Gastrocnemius medialis (tissue), 4 donors: ENCODE measurements around the gene SPTLC3. TPM values are rescaled to one million over a fixed set of nuclear protein-coding genes. Genes with fewer than 3 reads are reported as not detected.

Experiments used
- ATAC-seq, 2 donors: fragments of 150-250 bp; one replicate each; pipeline ENCODE4 v1.9.1; 2016
- DNase-seq, 2 donors: peaks; one replicate each; pipeline ENCODE4 v3.0.0-alpha.2; 2019
- H3K27ac ChIP-seq, 4 donors: fragments of 200-600 bp; sonication (generic); 1 replicate in 1 of 4; 2 replicates in 3 of 4; pipeline ENCODE4 v1.5.1; 2016 to 2018; ENCODE audit warnings: mild to moderate bottlenecking in 2 of 4, moderate library complexity in 1 of 4
- H3K27me3 ChIP-seq, 3 donors: fragments of 200-600 bp; sonication (generic) in 2 of 3; 1 replicate in 1 of 3; 2 replicates in 2 of 3; pipeline versions ENCODE4 v1.5.1 to v1.6.0; 2016 to 2019; ENCODE audit warnings: mild to moderate bottlenecking in 1 of 3, moderate library complexity in 1 of 3
- H3K36me3 ChIP-seq, 2 donors: fragments of 200-600 bp; sonication (generic) in 1 of 2; one replicate each; pipeline ENCODE4 v1.5.1; 2017 to 2018
- H3K4me1 ChIP-seq, 2 donors: fragments of 200-600 bp; sonication (generic) in 1 of 2; one replicate each; pipeline ENCODE4 v1.5.1; 2016 to 2017; ENCODE audit warnings: mild to moderate bottlenecking in 2 of 2
- H3K4me3 ChIP-seq, 4 donors: fragments of 200-600 bp; sonication (generic) in 3 of 4; 1 replicate in 1 of 4; 2 replicates in 3 of 4; pipeline ENCODE4 v1.5.1; 2016 to 2019; ENCODE audit warnings: mild to moderate bottlenecking in 2 of 4
- H3K9me3 ChIP-seq, 3 donors: fragments of 200-600 bp; sonication (generic) in 2 of 3; 1 replicate in 1 of 3; 2 replicates in 2 of 3; pipeline ENCODE4 v1.5.1; 2016 to 2019
- POLR2A ChIP-seq, 2 donors: fragments of 450-650 bp; IDR thresholded peaks; one replicate each; pipeline ENCODE4 v1.6.1; 2017; ENCODE audit warnings: antibody characterized with exemption in 2 of 2, mild to moderate bottlenecking in 2 of 2, moderate library complexity in 2 of 2
- in situ Hi-C, 4 donors: fragments of 200-750 bp; cut with MboI; loops; one replicate each; pipeline versions ENCODE4 v1.15.0 to v1.8.0; 2017; ENCODE audit warnings: low sequenced_read_pairs in 4 of 4
- intact Hi-C: fragments of 100-400 bp; cut with DNase I; formaldehyde crosslinking; loops from one replicate; pipeline ENCODE4 v1.15.1; 2023; ENCODE audit warnings: low total_unique reads
- total RNA-seq, 4 donors: library from RNA; depleted of rRNA; stranded (reverse); fragments of >200 nt; gene quantifications; one replicate each; pipeline versions ENCODE4 v1.1.0 to v1.2.3, GENCODE V29; 2016
- TF ChIP-seq, protein P1 (sequence below), 5 experiments: fragments of 450-650 bp in 3 of 5; fragments of 200-600 bp in 2 of 5; sonication (generic) in 2 of 5; IDR thresholded peaks in 4 of 5; conservative IDR thresholded peaks in 1 of 5; 1 replicate in 4 of 5; 2 replicates in 1 of 5; pipeline ENCODE4 v1.5.1; 2016 to 2019; ENCODE audit warnings: antibody characterized with exemption in 5 of 5, mild to moderate bottlenecking in 3 of 5, moderate library complexity in 3 of 5

The SPTLC3 gene
- total RNA-seq, 4 donors from 2014 or later = 0.46 to 2.4 (median 1.2) TPM

DNA sequence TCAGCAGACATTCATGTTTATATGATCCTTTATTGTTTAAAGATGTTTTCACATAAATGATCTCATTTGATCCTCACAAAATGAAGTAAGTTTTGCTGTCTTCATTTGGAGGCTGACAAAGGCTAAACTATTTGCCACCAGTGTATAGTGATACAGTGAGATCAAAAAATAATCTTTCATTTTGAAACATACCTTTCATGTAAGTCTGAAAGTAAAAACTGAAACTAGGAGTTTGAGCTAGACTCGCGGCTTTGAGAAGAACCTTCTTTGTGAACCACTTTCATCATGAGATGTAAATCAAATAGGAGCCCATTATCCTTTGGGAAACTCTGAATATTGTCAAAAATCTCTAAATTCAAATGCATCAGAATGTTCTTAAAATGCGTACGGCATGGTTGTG, 40.3 kb upstream of the SPTLC3 start:
- intact Hi-C loops (loop anchor here (5.0 kb wide), 1 partner anchor 139 kb away; no protein-coding TSS in a partner anchor), in situ Hi-C loops (no loop called here)
- no peak overlapping the region for H3K27ac ChIP-seq
- no peak overlapping the region for H3K4me3 ChIP-seq
- H3K36me3 ChIP-seq = no peaks in the 10 kb centered on the region
- ATAC-seq (no peak), DNase-seq (no peak)
- TF ChIP-seq POLR2A (IDR thresholded peaks at IDR 0.05) = no peak
- TF ChIP-seq, protein P1, sequence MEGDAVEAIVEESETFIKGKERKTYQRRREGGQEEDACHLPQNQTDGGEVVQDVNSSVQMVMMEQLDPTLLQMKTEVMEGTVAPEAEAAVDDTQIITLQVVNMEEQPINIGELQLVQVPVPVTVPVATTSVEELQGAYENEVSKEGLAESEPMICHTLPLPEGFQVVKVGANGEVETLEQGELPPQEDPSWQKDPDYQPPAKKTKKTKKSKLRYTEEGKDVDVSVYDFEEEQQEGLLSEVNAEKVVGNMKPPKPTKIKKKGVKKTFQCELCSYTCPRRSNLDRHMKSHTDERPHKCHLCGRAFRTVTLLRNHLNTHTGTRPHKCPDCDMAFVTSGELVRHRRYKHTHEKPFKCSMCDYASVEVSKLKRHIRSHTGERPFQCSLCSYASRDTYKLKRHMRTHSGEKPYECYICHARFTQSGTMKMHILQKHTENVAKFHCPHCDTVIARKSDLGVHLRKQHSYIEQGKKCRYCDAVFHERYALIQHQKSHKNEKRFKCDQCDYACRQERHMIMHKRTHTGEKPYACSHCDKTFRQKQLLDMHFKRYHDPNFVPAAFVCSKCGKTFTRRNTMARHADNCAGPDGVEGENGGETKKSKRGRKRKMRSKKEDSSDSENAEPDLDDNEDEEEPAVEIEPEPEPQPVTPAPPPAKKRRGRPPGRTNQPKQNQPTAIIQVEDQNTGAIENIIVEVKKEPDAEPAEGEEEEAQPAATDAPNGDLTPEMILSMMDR (IDR thresholded peaks at IDR 0.05 in 4 of 5, conservative IDR thresholded peaks at IDR 0.05 in 1 of 5) = no peak
- H3K9me3 ChIP-seq = no peaks in the 10 kb centered on the region
- H3K4me1 ChIP-seq = no peaks in the 10 kb centered on the region
- H3K27me3 ChIP-seq = no peaks in the 10 kb centered on the region

DNA sequence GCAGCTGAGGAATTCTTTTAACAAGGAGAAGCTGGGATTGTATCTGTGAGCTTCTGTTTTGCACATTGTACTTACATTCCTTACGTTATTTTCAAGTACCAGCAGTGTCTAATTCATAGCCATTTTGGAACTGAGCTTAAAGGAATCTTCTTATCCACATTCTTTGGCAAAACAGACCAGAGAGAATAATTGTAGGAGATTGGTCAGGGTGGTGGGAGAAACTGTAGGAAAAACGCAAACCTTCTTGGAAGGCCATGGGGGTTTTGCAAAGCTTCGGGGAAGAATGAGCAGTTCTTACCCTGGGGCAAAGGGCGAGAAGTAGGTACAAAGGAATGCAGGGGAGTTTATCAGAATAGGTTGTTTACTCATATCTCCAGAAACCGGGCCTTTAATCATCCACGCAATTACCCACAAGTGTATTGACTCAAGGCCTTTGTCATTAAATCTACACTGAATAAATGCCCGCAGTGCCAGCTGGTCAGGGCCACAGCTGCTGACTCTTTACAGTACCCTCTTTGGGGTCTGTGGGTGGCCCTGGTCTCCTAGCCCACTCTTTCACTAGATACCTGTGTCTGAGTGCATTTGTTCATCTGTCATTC, 39.6 kb upstream of the SPTLC3 start:
- no peak for TF ChIP-seq POLR2A (IDR thresholded peaks at IDR 0.05)
- TF ChIP-seq, protein P1 (IDR thresholded peaks at IDR 0.05 in 4 of 5, conservative IDR thresholded peaks at IDR 0.05 in 1 of 5) = no peak
- DNase-seq (no peak), ATAC-seq (no peak)
- intact Hi-C loops = loop anchor here (5.0 kb wide), 1 partner anchor 138 kb away; no protein-coding TSS in a partner anchor
- Histone ChIP-seq H3K9me3 (no peaks in the 10 kb centered on the region), H3K27me3 (no peaks in the 10 kb centered on the region), H3K4me1 (no peaks in the 10 kb centered on the region), H3K4me3 (no peak overlapping the region), H3K27ac (no peak overlapping the region), H3K36me3 (no peaks in the 10 kb centered on the region)
- in situ Hi-C loops = no loop called here

DNA sequence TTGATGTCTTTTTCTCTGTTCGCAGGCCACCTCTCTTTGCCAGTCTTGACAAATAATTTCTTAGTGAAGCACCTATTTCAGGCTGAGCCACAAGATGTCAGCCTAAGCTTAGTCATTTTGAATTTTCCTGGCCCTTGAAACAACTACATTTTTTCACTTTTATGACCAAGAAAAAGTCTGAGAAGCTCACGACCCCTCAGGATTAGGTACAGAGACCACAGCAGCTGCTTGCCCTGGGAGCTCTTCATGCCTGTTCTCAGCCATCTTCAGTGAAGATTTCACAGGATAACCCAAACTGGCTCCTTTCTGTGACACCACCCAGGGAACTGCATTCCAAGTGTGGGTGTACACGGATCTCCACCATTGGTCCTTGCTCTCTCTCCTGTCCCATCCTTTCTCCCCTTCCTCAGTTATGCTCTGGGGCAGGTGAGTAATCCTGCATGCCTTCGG, 38.4 kb upstream of the SPTLC3 start:
- H3K27me3 ChIP-seq = no peaks in the 10 kb centered on the region
- ATAC-seq (no peak), DNase-seq (no peak)
- no peak overlapping the region for H3K4me3 ChIP-seq
- no peak overlapping the region for H3K27ac ChIP-seq
- no peak for TF ChIP-seq POLR2A (IDR thresholded peaks at IDR 0.05)
- TF ChIP-seq, protein P1 (IDR thresholded peaks at IDR 0.05 in 4 of 5, conservative IDR thresholded peaks at IDR 0.05 in 1 of 5) = peak in 3 of 5 experiments; percentile 19 to 30 (median 22)
- intact Hi-C loops (no loop called here), in situ Hi-C loops (no loop called here)
- no peaks in the 10 kb centered on the region for H3K36me3 ChIP-seq
- no peaks in the 10 kb centered on the region for H3K9me3 ChIP-seq
- H3K4me1 ChIP-seq = no peaks in the 10 kb centered on the region

DNA sequence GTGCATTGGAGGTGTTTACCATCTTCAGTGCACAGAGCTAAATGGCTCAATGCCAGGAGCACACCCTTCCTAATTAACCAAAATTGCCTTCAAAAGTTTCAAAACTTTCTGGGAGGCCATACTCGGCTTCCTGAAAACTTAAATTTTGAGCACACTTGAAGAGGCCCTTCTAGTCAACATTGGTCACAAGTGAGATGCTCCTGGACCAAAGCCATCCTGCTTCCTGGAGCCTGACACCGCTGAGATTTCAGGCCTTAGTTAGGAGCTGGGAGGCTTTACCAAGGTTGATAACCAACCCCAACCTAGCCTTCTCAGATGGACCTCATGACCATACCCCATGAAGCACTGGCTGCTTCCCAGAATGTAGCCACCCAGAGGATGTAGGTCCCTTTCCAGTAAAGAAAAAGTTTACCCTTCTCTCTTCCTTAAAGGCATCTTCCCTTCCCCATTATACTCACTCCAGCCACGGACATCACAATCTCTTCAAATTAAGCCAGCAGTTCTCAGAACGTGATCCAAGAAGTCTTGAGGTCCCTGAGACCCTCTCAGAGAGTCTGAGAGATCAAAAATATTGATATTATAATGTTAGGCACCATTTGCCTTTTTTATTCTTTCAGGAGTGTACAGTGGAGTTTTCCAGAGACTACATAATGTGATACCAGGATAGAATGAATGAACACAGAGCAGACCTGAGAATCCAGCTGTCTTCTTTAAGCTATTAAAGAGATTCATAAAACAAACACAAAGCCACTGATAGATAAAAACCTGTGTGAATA, 32.8 kb upstream of the SPTLC3 start:
- Histone ChIP-seq H3K4me1 (no peaks in the 10 kb centered on the region), H3K27ac (no peak overlapping the region), H3K36me3 (no peaks in the 10 kb centered on the region), H3K27me3 (no peaks in the 10 kb centered on the region), H3K4me3 (no peak overlapping the region), H3K9me3 (no peaks in the 10 kb centered on the region)
- ATAC-seq = no peak
- TF ChIP-seq, protein P1 (IDR thresholded peaks at IDR 0.05 in 4 of 5, conservative IDR thresholded peaks at IDR 0.05 in 1 of 5) = no peak
- no peak for TF ChIP-seq POLR2A (IDR thresholded peaks at IDR 0.05)
- intact Hi-C loops (no loop called here), in situ Hi-C loops (no loop called here)
- DNase-seq = no peak
